Effector memory CD4-positive, alpha-beta T cell (primary cell): ENCODE data around the gene RBMS3.
"Not testable (repeated sequence)": the region's sequence is repeated elsewhere in the genome, so short reads cannot be mapped to it uniquely, and the experiment has no call there.

Source experiments
- DNase-seq, 3 donors: peaks; one replicate each; pipeline ENCODE4 v3.0.0-alpha.2; 2020
- H3K27ac ChIP-seq: 2 replicates; pipeline ENCODE4 v1.7.0; 2013; ENCODE audit warnings: mild to moderate bottlenecking, low read length, moderate library complexity; ENCODE audit not compliant: insufficient read depth, poor library complexity, severe bottlenecking
- H3K27me3 ChIP-seq: replicated peaks from 2 replicates; pipeline ENCODE4 v1.7.0; 2013; ENCODE audit warnings: mild to moderate bottlenecking, low read length; ENCODE audit not compliant: insufficient read depth, control insufficient read depth, poor library complexity, severe bottlenecking
- H3K36me3 ChIP-seq: 2 replicates; pipeline ENCODE4 v1.7.0; 2013; ENCODE audit warnings: mild to moderate bottlenecking, low read length, moderate library complexity; ENCODE audit not compliant: control insufficient read depth, insufficient read depth
- H3K4me1 ChIP-seq: 2 replicates; pipeline ENCODE4 v1.7.0; 2013; ENCODE audit warnings: low read length, mild to moderate bottlenecking; ENCODE audit not compliant: control insufficient read depth, insufficient read depth, poor library complexity, severe bottlenecking
- H3K4me3 ChIP-seq: 2 replicates; pipeline ENCODE4 v1.7.0; 2013; ENCODE audit warnings: low read length, low read depth, mild to moderate bottlenecking; ENCODE audit not compliant: insufficient read depth, poor library complexity, severe bottlenecking
- H3K9me3 ChIP-seq: 2 replicates; pipeline ENCODE4 v1.7.0; 2013; ENCODE audit warnings: mild to moderate bottlenecking, low read length, moderate library complexity; ENCODE audit not compliant: control insufficient read depth

RBMS3 gene

DNA sequence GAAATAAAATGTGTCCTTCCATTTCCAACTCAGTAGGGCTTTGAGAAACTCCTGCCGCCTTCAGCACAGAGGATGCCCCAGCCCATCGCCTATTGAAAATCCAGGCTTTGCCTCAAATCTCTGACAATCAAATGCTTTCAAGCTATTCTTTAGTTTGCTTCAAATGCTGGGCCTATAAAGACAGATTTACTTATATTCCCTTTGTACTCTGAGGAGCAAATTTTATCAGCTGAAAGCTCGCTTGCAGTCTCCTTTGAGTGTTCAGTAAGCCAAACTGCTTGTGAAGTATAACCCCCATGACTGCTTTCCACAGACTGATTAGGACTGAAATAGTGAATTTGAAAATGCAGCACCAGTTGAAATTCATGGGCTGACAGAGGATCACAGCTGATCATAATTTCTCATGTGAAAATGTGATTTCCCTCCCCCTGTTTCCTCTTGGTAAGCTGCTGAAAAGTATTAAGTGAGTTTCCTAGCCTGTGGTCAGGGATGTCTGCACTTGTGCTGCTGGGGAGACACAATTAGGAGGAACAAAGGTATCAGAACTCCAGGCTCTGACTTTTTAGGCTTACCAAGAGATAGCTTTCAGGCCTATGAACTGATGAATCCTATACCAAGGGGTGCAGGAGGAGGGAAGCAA is 762.2 kb downstream of the RBMS3 start:
- H3K36me3 ChIP-seq = no peaks in the 10 kb centered on the region
- peaks cover 2% of the 10 kb centered on the region for H3K27me3 ChIP-seq
- no peaks in the 10 kb centered on the region for H3K9me3 ChIP-seq
- DNase-seq = no peak
- no peaks in the 10 kb centered on the region for H3K4me1 ChIP-seq
- no peak overlapping the region for H3K4me3 ChIP-seq
- no peak overlapping the region for H3K27ac ChIP-seq

- Histone ChIP-seq H3K9me3 (no peaks in the 10 kb centered on the region), H3K4me3 (no peak overlapping the region), H3K36me3 (no peaks in the 10 kb centered on the region), H3K27me3 (peaks cover 2% of the 10 kb centered on the region), H3K27ac (no peak overlapping the region), H3K4me1 (no peaks in the 10 kb centered on the region)
- no peak for DNase-seq
Measured at GRCh38 chr3:30044515-30044914, 763.6 kb downstream of the RBMS3 start.

- H3K27me3 ChIP-seq = no peaks in the 10 kb centered on the region
- no peak for DNase-seq
- H3K9me3 ChIP-seq = no peaks in the 10 kb centered on the region
- H3K36me3 ChIP-seq = no peaks in the 10 kb centered on the region
- H3K4me1 ChIP-seq = no peaks in the 10 kb centered on the region
- no peak overlapping the region for H3K4me3 ChIP-seq
- no peak overlapping the region for H3K27ac ChIP-seq
Measured at GRCh38 chr3:30048431-30048830, 767.6 kb downstream of the RBMS3 start.

- not testable (repeated sequence) for H3K27me3 ChIP-seq, H3K27ac ChIP-seq, H3K4me3 ChIP-seq, H3K36me3 ChIP-seq, H3K9me3 ChIP-seq, DNase-seq, H3K4me1 ChIP-seq
Measured at GRCh38 chr3:30050116-30050515, 769.2 kb downstream of the RBMS3 start.

- no peaks in the 10 kb centered on the region for H3K9me3 ChIP-seq
- DNase-seq = no peak
- no peak overlapping the region for H3K27ac ChIP-seq
- H3K27me3 ChIP-seq = no peaks in the 10 kb centered on the region
- no peak overlapping the region for H3K4me3 ChIP-seq
- H3K36me3 ChIP-seq = no peaks in the 10 kb centered on the region
- H3K4me1 ChIP-seq = no peaks in the 10 kb centered on the region
Measured at GRCh38 chr3:30059240-30059639, 778.4 kb downstream of the RBMS3 start.
